Stimulated activated CD4-positive, alpha-beta T cell treated with anti-CD3 and anti-CD28 coated beads, Interleukin-12 subunit alpha, Interleukin-12 subunit beta, amount 100 ng/mL, for 24 hours (primary cell): Measurements from ENCODE around the gene EPPIN.

ENCODE experiments used
- DNase-seq, 2 experiments: peaks; one replicate each; pipeline ENCODE4 v3.0.0-alpha.2; 2020; ENCODE audit warnings: low read depth in 2 of 2

Gene EPPIN

GRCh38 chr20:45538209-45538799 lies 8.9 kb downstream of the EPPIN start:
- DNase-seq, result no peak

GRCh38 chr20:45527294-45527693 lies 19.9 kb downstream of the EPPIN start:
- no peak for DNase-seq

- DNase-seq, result no peak
Observed at GRCh38 chr20:45523821-45524220, 23.4 kb downstream of the EPPIN start.

- DNase-seq, result no peak
Observed at GRCh38 chr20:45518282-45518681, 28.9 kb downstream of the EPPIN start.

GRCh38 chr20:45515147-45515913 lies 31.9 kb downstream of the EPPIN start, which contains the start of gene SPINT3:
Gene SPINT3, minus strand, starts transcription at chr20:45515622. Its CDS starts 14 bp downstream, at chr20:45515608.
- DNase-seq, result no peak

GRCh38 chr20:45510242-45510862 lies 36.8 kb downstream of the EPPIN start:
- no peak for DNase-seq

GRCh38 chr20:45509091-45509490 lies 38.1 kb downstream of the EPPIN start:
- no peak for DNase-seq

- DNase-seq, result no peak
Observed at GRCh38 chr20:45508068-45508886, 38.9 kb downstream of the EPPIN start.

GRCh38 chr20:45507011-45507820 lies 40.0 kb downstream of the EPPIN start:
- DNase-seq, result no peak

GRCh38 chr20:45506398-45506797 lies 40.8 kb downstream of the EPPIN start:
- no peak for DNase-seq

GRCh38 chr20:45503403-45503802 lies 43.8 kb downstream of the EPPIN start:
- DNase-seq, result no peak

GRCh38 chr20:45502561-45502960 lies 44.6 kb downstream of the EPPIN start:
- no peak for DNase-seq

GRCh38 chr20:45501600-45501999 lies 45.6 kb downstream of the EPPIN start:
- no peak for DNase-seq

- no peak for DNase-seq
Observed at GRCh38 chr20:45500022-45500421, 47.2 kb downstream of the EPPIN start.

GRCh38 chr20:45497971-45498494 lies 49.2 kb downstream of the EPPIN start:
- no peak for DNase-seq

- DNase-seq, result no peak
Observed at GRCh38 chr20:45496166-45496565, 51.0 kb downstream of the EPPIN start.

GRCh38 chr20:45495501-45495941 lies 51.7 kb downstream of the EPPIN start:
- no peak for DNase-seq
